Calu3 (cell line): Measurements from ENCODE around the gene ACOXL. TPM values are rescaled to one million over a fixed set of nuclear protein-coding genes. Genes with fewer than 3 reads are reported as not detected.

Experiments
- BruUV-seq: library from RNA; stranded (reverse); fragments of 400-500 nt; replicated peaks from 2 replicates; lab custom pipeline; 2021; lab: Mats Ljungman, UMichigan
- CTCF ChIA-PET: fragments of 300-600 bp; sonication (Branson Sonifier 250); formaldehyde crosslinking; loops from one replicate; lab custom pipeline; 2022; ENCODE audit warnings: antibody characterized with exemption; lab: Charles Lee
- DNase-seq: peaks from one replicate; pipeline ENCODE4 v3.0.0; 2022
- H3K27ac Mint-ChIP-seq: one replicate; pipeline ENCODE4 v1.8.0; 2022; ENCODE audit warnings: mixed read lengths; ENCODE audit not compliant: unreplicated experiment
- H3K27me3 Mint-ChIP-seq: one replicate; pipeline ENCODE4 v1.8.0; 2022; ENCODE audit warnings: mixed read lengths; ENCODE audit not compliant: unreplicated experiment
- H3K36me3 Mint-ChIP-seq: one replicate; pipeline ENCODE4 v1.8.0; 2022; ENCODE audit warnings: mild to moderate bottlenecking, moderate library complexity, mixed read lengths; ENCODE audit not compliant: insufficient read depth, unreplicated experiment
- H3K4me1 Mint-ChIP-seq: one replicate; pipeline ENCODE4 v1.8.0; 2022; ENCODE audit warnings: mild to moderate bottlenecking, low read depth, mixed read lengths; ENCODE audit not compliant: unreplicated experiment
- H3K4me3 Mint-ChIP-seq: one replicate; pipeline ENCODE4 v1.8.0; 2022; ENCODE audit warnings: mild to moderate bottlenecking, low read depth, moderate library complexity, mixed read lengths; ENCODE audit not compliant: unreplicated experiment
- H3K9me3 Mint-ChIP-seq: one replicate; pipeline ENCODE4 v1.8.0; 2022; ENCODE audit warnings: low read depth, mixed read lengths; ENCODE audit not compliant: unreplicated experiment
- CTCF ChIP-seq: fragments of 200-600 bp; IDR thresholded peaks from one replicate; pipeline ENCODE4 v1.8.0; 2022; ENCODE audit warnings: antibody characterized with exemption; ENCODE audit not compliant: unreplicated experiment
- intact Hi-C: fragments of 100-400 bp; cut with micrococcal nuclease; formaldehyde crosslinking; loops from one replicate; pipeline ENCODE4 v1.10.0; 2022; ENCODE audit not compliant: unreplicated experiment
- total RNA-seq: library from RNA; stranded (reverse); gene quantifications from 2 replicates; pipeline ENCODE4 v1.2.3, GENCODE V29; 2022

Gene ACOXL
- total RNA-seq, 1 experiment from 2014 or later = 2.7 TPM

- intact Hi-C loops = no loop called here
- H3K4me3 Mint-ChIP-seq = no peak overlapping the region
- CTCF ChIA-PET = interaction anchor here (0.6 kb wide), 1 partner anchor 16 kb away, joined by 3 read pairs; no protein-coding TSS in a partner anchor
- H3K27me3 Mint-ChIP-seq = no peaks in the 10 kb centered on the region
- DNase-seq = no peak
- no peaks in the 10 kb centered on the region for H3K36me3 Mint-ChIP-seq
- no peak for TF ChIP-seq CTCF
- H3K4me1 Mint-ChIP-seq = no peaks in the 10 kb centered on the region
- H3K9me3 Mint-ChIP-seq = no peaks in the 10 kb centered on the region
- no TSS peak for BruUV-seq
- H3K27ac Mint-ChIP-seq = no peak overlapping the region
Measured at GRCh38 chr2:111143843-111144198, 411.4 kb downstream of the ACOXL start.

GRCh38 chr2:111145103-111145760 is 412.9 kb downstream of the ACOXL start:
- Mint-ChIP-seq H3K27me3 (no peaks in the 10 kb centered on the region), H3K4me3 (no peak overlapping the region), H3K36me3 (no peaks in the 10 kb centered on the region), H3K27ac (no peak overlapping the region), H3K4me1 (no peaks in the 10 kb centered on the region), H3K9me3 (no peaks in the 10 kb centered on the region)
- no TSS peak for BruUV-seq
- intact Hi-C loops = no loop called here
- DNase-seq = no peak
- CTCF ChIA-PET = no interaction called here
- TF ChIP-seq CTCF = no peak

- no peak overlapping the region for H3K27ac Mint-ChIP-seq
- H3K4me3 Mint-ChIP-seq = no peak overlapping the region
- no peak for TF ChIP-seq CTCF
- CTCF ChIA-PET = interaction anchor here (0.7 kb wide), 1 partner anchor 26 kb away, joined by 10 read pairs; no protein-coding TSS in a partner anchor
- no peaks in the 10 kb centered on the region for H3K36me3 Mint-ChIP-seq
- BruUV-seq = no TSS peak
- H3K9me3 Mint-ChIP-seq = no peaks in the 10 kb centered on the region
- DNase-seq = no peak
- intact Hi-C loops = no loop called here
- H3K27me3 Mint-ChIP-seq = no peaks in the 10 kb centered on the region
- no peaks in the 10 kb centered on the region for H3K4me1 Mint-ChIP-seq
Measured at GRCh38 chr2:111145951-111146350, 413.6 kb downstream of the ACOXL start.

- BruUV-seq = no TSS peak
- no peaks in the 10 kb centered on the region for H3K9me3 Mint-ChIP-seq
- TF ChIP-seq CTCF = no peak
- no peak overlapping the region for H3K27ac Mint-ChIP-seq
- H3K27me3 Mint-ChIP-seq = no peaks in the 10 kb centered on the region
- CTCF ChIA-PET = no interaction called here
- H3K36me3 Mint-ChIP-seq = no peaks in the 10 kb centered on the region
- no peak for DNase-seq
- intact Hi-C loops = no loop called here
- no peaks in the 10 kb centered on the region for H3K4me1 Mint-ChIP-seq
- H3K4me3 Mint-ChIP-seq = no peak overlapping the region
Measured at GRCh38 chr2:111148225-111148873, 416.0 kb downstream of the ACOXL start.
